NT2/D1 (cell line): ENCODE measurements around the gene FIBCD1.

Experiments used
- SUZ12 ChIP-seq: IDR thresholded peaks from 2 replicates; pipeline ENCODE4 v1.6.1; 2011; ENCODE audit not compliant: insufficient read length, insufficient read depth; ENCODE audit errors: extremely low read depth
- YY1 ChIP-seq: IDR thresholded peaks from 2 replicates; pipeline ENCODE4 v1.6.1; 2011; ENCODE audit not compliant: insufficient read length, insufficient read depth
- ZNF274 ChIP-seq: IDR thresholded peaks from 2 replicates; pipeline ENCODE4 v1.6.1; 2011; ENCODE audit warnings: mild to moderate bottlenecking, low read depth, low read length

DNA sequence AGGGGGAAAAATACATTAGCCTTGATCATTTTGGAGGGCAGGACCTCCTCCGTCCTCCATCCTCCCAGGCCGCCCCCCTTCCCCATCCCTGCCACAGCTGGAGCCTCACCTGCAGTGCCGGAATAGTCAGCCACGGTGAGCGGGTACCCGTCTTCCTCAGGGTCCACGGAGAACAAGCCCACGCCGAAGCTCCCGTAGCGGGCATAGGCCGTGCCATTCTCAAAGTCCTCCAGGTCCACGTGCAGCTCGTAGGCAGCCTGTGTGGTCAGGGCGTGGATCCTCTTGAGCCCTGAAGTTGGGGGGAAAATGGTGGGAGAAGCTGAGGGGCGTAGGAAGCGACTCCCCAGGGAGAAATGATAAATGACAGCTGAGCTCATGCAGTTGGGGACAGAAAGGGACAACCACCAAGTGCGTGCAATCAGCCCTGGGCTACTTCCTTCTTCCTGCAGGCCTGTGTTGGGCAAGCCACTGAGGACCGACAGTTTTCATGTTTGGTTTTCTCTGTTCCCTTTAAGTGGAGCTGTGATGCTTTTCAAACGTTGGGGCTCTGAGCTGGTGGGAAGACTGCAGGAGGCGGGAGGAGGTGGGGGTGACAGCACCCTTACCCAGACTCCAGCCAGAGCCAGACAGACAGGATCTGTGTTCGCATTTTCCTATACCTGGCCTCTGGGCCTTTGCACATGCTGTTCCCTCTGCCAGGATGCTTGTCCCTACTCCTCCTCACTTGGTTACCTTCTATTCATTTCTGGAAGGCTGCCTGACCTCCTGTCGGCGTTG is 33.7 kb downstream of the FIBCD1 start:
- TF ChIP-seq SUZ12: no peak
- TF ChIP-seq ZNF274: no peak
- no peak for TF ChIP-seq YY1
